HG02870 (cell line): ENCODE results near the gene AJUBA.
A peak's percentile ranks its signal among the peaks of the same experiment; 100 is the strongest.
"Not testable (repeated sequence)": the region's sequence is repeated elsewhere in the genome, so short reads cannot be mapped to it uniquely, and the experiment has no call there.

Experiments used
- ATAC-seq: cut with Tn5 transposase; IDR thresholded peaks from one replicate; pipeline ENCODE4 v1.9.1; 2021; ENCODE audit warnings: mild to moderate bottlenecking, moderate library complexity; ENCODE audit not compliant: unreplicated experiment

The AJUBA gene

DNA sequence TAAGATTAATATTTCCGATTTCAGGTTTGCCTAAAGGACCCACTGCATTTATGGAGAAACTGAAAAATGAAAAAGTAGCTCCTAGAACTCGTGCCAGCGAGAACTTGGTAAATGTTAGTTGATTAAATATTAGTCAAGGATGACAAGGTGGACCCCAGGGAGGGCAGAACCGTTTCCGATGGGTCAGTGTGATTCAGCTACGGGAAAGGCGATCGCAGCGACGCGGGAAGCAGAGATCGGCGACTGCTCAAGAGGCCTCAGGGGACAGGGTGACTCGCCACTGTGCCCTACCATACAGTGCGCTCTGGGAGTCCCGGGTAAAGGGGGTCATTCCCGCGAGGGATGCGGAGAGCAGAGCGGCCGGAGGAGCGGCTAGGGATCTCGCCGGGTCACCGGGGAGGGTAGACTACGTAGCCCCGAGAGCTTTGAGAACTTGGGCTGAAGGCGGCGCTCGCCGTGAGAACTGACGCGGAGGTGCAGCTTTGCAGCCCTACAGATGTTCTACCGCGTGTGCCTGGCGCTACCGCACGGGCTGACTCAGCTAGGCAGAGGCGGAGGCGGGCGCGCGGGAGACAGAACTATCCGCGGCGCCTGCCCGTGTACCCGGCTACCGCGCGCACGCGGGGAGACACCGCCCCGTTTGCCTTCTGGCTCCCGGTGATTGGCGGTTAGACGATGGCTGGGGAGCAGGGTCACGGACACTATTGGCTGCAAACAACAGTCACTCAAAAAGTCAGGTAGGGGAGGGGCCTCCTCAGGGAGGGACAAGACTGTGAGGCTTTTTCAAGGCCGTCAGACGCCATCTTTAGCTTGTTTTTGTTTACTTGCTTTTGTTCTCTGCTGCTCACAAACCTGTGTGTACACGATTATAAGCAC lies 24.4 kb upstream of the AJUBA start:
- ATAC-seq, result peak; percentile 95

DNA sequence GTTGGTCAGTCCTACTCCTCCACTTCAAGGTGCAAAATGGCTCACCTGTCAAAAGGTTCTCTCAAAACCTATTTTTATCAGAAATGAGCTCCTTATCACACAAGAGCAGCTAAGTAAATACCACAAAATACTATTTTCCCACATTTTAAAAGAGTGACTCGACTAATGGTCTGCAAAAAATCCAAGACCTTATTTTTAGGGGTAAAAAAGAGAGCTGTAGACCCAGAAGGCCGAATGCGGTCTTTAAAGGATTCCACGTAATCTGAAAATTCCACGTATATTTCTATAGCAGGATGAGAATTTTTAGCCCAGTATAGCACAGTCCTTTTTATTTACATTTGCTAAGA lies 23.8 kb upstream of the AJUBA start:
- ATAC-seq, result no peak

DNA sequence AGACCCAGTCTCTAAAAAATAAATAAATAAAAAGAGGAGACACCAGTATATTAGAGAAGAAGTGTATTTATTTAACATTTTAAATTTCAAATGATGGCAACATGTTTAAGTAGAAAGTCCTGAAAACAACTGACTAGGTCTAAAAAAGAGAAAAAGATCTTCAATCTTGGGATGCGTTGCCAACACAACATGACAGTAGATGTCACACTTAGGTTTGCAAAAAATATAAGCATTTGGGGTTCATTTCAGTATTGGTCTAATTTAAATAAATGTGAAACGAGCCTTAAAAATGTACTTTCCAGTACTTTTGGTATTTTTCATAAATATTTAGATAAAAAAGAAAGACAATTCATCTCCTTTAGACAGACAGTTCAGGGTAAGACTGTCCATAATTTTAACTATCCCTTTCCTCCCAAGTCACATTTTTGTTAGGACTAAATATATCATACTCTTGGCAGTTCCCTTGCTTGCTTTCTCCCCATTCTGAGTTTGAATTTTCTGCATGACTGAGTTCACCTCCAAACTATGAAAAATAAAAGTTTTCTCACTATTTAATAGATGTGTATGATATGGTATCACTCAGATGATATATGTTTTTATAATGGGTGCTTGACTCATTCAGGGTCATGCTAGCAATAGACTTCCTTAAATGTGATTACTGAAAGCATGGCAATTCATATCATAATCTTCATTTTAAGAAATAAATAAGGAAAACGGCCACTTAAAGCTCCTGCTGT lies 23.3 kb upstream of the AJUBA start:
- ATAC-seq, result no peak

DNA sequence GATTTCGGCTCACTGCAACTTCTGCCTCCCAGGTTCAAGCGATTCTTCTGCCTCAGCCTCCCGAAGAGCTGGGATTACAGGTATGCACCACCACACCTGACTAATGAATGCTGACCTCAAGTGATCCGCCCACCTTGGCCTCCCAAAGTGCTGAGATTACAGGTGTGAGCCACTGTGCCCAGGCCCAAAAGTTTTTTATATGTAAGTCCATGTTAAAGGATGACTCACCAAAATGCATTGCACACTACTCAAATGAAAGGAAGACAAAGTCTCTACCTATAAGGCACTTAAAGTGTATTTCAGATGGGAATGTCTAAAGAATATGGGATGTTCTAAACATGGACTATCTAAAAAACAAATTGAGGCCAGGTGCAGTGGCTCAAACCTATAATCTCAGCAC lies 21.9 kb upstream of the AJUBA start:
- not testable (repeated sequence) for ATAC-seq

DNA sequence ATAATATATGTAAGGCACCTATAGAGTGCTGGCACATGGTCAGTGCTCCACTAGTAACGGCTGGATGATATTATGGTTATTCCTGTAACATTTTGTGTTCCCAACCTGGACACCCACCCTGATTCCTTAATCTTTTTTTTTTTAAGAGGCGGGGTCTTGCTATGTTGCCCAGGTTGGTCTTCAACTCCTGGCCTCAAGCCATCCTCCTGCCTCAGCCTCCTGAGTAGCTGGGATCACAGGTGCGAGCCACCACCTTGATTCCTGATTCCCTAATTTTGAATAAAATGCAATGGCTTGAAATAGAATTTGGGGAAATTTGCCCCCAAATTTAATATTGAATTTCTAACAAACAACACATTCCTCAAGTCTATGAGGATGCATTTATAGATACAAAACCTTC lies 20.2 kb upstream of the AJUBA start:
- no peak for ATAC-seq

DNA sequence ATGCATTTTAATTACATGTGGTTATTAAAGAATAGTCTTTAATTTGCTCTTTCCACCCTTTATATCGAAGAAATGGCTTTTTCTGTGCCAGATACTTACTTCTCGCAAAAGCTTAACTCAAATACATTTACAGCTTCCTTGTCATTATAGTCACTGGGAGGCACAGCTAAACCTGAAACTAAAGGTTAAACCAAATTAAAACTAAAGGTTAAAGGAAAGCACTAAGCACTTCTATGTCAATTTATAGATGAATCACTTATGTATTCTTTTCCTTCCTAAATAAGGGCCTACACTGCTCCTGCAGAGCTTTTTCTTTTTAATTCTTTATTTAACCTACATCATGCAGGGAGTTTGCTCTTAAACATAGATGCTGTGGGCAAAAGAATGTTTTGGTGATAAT lies 18.5 kb upstream of the AJUBA start:
- ATAC-seq, result no peak

DNA sequence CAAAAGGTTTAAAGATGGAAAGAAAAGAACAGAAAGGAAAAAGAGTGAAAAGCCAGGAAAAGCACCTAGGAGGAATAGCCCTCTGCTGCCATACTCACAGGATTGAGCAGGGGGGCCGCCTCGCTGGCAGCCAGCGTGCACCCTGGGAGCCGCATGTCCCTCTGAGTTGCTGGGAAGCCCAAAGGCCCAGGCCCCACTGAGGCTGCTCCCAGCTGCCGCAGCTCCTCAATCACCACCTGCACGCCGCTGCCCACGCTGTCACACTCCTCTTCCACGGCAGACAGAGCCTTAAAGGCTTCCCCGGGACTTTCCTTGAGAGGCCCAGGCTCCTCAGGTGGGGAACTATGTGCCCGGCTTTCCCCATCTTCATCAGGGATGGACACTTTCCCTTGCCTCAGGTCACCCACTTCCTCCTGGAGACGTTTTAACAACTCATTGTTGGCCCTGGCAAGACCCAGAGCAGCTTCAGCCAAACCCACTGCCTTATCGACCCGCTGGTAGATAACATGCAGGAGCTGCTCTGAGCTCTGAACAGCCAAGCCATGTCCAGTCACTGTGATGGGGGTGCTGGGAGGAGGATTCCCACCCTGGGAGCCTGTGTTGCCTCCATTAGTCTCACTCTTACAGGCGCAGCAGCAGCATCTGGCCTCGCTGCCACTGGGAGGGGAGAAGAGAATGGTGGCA lies 16.1 kb upstream of the AJUBA start:
- ATAC-seq, result no peak

DNA sequence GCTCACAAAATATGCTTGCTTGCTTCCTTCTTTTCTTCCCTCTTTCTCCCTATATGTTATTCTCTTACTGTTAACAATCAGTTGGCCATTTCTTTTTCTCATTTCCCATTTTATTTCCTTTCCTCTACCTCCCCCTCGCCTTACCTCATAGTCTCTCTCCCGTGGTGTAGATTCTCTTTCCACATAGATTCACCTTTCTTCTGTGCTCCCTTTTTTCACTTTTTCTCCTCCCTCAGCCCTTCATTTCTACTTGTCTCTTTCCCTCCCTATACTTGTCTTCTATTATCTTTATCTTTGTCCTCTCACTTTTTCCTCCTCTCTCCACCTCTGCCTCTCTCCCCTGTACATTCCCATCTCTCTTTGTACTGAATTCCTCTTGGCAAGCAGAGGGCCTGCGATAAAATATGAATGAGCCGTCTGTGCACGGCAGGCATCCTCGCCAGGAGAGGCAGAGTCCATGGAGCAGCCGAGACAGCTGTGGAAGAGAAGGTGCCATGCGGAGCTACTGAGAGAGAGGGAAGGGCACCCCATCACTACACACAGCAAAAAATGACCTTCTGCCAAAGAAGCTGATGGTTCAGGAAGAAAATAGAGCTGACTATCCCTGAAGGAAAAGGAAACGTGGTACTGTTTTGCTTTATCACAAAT lies 15.4 kb upstream of the AJUBA start:
- no peak for ATAC-seq

DNA sequence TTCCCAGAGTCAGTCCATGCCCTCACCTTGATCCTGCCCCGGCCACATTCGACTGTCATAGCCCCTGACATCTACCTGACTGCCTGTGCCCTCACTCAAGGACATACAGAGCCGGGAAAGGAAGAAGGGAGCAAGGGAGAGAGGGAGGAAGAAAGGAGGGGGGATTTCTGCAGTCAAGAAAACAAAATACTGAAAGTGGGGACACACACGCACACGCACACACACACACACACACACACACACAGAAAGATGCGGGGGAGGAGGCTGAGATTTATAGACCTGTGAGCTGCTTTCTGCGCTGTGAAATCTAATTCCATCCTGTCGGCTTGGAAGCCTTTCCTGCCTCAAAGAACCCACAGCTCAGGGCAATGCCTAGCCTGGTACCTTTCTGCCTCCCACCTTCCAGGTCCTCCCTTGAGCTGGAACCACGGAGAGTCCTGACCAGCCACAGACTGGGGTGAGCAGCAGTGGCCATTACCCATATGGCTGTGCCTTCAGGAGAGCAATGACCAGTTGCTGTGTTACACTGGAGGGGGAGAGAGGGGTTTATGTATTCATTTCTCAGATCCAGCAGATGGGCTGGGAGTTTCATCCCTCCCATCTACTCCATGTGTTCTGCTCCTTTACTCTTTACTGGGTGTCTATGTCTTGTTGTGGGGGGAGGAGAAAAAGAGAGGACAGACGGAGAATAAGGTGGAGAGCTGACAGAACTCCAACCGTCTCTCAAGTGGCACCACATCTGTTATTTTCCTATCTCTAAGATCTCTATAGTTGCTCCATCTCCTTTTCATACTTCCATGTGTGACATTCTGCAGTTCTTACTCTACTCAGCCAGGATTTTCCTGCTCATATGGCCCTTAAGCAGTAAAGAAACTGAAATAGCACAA lies 14.7 kb upstream of the AJUBA start:
- no peak for ATAC-seq

DNA sequence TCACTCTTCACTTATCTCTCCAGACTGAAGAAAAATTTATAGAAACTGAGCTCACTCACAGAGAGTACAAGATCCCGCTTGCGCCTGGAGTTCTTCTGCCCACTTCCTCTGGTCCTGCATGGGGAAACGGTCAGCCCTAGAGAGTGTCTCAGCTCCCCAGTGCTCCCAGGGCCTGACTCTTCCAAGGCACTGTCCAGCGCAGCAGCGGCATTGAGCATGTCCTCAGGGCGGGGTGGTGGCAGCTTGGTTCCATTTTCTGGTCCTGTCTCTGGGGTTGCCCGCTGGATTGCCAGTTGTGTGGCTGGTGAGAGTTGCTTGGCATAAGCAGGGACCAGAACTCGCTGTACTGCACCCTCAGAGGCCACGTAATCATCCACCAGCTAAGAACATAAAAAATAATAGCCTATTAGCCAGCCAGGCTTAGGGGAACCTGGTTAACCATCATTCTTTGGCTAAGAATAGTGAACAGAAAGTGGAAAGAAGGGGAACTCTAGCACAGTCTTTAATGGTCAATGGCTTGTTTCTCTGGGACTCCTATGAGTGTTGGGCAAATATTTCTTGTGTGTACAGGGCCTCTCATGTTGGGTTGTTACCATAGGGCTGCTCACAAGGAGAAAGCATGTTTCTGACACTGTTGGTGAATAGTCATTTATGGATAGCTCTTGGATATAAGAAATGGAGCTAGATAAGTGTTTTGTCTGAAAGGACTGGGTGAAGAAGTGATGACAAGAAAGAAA lies 13.7 kb upstream of the AJUBA start:
- ATAC-seq, result no peak

DNA sequence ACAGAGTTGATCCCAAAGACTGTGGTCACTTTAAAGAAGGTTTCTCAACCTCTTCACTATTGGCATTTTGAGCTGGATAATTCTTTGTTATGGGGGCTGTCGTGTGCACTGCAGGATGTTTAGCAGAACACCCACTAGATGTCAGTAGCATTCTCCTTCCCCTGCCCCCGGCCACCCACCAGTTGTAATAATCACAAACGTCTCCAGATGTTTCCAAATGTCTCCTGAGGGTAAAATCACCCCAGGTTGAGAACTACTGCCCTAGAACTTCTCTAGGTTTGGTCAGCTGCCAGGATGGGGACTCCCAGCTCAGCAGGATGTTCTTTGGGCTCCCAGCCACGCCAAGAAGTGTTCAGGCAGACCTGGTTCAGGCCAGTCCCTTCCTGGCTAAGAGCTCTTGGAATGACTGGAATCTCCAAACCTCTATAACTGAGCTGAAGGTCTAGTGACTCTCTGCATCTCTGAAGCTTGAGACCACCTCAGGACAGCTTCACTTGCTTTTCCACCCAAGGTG lies 12.5 kb upstream of the AJUBA start:
- ATAC-seq, result no peak

DNA sequence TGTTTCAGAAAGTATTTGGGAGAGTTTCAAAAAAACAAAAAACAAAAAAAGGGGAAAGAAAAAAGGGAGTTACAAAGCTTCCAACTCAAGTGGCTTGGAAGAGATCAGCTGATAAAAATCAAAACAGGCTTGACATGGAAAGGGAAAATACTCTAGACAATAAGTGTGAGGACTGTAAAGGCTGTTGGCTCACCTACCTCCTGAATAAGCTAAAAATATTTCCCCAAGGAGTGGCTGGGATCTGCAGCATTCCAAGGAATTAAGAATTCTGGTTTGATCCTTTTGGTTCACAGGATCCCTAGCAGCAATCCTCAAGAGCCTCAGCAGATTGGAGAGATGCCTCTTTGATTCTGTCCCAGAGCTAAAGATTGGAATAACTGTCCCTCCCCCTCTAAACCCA lies 11.2 kb upstream of the AJUBA start:
- ATAC-seq, result no peak

DNA sequence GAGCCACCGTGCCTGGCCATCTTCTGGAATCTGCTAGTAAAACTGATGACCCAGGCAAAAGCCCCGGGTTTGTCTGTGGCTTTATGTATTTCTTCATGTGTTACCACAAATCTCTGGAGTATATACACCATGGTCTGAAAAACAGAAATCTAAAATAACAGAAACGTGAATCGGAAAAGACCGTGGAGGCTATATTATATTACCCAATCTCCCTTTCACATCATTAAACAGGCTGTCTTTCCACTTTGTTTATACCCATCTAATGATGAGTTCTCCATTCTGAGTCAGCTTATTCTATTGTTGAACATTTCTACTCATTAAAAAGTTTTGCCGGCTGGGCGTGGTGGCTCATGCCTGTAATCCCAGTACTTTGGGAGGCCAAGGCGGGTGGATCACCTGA lies 9.5 kb upstream of the AJUBA start:
- ATAC-seq, result no peak

DNA sequence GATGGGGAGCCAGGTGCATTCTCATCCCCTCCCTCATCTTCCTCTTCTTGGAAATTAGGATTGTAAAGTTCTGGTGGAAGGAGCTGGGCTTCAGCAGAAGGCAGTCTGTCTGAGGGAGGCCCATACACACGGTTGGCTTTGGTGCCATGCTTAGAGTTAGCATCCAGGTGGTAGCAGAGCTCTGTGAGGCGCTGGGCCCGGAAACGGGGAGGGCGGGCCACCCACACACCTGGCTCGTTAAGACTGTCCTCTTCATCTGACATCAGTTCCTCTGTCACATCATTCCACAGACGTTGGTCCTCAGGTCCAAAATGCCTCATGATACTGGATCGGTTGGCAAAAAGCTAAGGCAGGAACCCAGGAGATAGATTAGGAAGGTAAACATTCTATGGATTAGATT lies 4.9 kb upstream of the AJUBA start:
- ATAC-seq, result no peak

DNA sequence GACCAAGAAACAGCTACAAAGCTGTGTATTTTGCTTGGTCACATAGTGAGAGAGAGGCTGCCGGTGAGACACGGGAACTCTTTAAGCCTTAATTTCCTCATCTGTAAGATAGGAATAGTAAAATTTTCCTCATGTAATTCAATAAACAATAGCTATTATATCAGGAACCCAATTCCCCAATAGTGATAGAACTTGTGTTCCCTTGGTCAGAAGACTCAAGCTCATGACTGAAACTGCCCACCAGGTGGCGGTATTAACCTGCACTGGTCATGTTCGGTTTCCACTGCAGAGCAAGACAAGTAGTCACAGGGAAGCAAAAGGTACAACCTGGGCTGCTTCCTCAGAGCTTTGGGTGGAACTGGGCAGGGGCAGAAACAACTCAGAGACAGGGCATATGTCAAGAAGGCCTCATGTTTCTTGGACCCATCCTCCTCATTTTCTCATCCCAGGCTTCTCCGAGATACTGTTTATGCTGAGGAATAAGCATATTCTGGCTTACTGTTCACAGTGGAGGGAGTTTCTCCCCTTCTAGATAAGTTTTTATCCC lies 4.2 kb upstream of the AJUBA start:
- no peak for ATAC-seq

DNA sequence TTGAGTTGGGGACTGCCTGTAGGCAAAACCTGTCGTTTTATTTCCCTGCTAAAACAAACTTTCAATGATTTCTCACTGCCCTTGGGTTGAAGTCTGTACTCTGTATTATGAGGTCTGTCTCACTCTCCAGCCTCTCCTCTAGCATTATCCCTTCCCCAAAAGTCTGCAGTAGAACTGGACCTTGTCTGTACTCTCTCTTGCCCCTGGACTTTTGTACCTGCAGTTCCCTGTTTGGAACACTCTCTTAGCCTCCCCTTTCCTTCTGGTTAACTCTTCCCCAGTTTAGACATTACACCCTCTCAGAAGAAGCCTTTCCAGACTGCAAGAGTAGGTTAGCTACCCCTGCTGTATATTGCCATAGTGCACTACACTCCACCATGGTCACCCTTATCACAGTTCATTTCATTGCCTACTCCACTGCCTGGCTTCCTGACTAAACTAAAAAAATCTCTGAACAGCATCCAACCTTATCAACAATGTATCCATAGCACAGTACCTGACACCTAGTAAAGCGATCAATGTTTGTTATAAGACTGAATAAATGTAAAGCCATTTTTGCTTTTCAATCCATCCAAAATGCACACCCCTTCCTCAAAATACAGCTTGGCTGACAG lies 3.6 kb upstream of the AJUBA start:
- ATAC-seq, result no peak

DNA sequence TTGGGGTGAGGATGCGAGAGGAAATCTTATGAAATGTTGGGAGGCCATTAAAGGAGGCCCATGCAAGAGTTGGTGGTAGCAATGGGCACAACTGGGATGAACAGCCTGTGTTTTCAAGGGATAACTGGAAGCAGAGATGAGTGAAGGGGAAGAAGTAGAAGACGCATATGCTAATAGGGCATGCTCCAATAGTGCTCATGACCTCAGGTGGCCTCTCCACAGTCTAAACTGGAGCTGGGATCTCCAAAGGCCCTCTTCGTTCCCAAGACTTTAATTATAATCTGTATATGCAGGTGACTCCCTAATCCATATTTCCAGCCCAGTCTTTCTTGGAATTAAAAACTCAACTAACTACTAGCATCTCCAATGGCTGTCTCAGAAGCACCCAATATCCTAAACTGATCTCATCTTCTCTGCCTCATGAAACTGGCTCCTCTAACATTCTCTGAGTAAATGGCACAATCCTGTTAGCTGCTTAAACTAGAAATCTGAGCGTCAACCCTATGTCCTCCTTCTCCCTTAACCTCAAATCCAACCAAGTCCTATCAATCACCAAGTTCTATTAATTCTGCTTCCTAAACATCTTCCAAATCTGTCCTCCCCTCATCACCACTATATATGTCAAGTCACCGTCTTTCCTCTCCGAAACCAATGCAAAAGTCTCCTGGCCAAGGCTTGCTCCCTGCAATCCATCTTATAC lies 2.8 kb upstream of the AJUBA start:
- no peak for ATAC-seq

DNA sequence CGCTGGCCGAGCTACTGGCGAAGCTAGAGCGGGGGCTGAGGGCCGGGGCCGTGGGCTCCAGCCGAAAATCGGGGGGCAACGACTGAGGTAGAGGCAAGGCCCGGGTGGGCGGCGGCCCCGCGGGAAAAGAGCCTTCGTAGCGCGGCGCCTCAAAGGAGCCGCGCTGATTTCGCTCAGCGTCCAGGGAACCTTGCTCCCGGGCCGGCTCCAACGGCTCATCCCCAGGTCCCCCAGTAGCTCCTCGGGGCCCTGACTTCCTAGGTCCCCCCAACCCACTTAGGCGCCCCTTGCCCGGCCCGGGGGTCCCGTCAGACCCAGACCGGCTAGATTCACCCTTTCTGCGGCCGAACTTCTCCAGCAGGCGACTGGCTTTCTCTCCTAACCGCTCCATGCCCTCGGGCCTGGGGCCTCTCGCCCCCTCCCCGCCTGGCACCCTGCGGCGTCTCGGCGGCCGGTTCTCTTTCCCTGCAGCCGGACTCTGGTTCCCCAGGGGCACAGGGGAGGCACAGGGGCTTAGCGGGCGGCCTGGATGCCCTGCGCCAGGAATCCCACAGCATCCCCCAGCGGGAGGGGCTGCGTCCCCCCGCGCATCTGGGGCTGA lies 375 bp downstream of the AJUBA start:
- no peak for ATAC-seq
